ENCODE data around the gene PCDH12. TPM values are rescaled to one million over a fixed set of nuclear protein-coding genes. Genes with fewer than 3 reads are reported as not detected.
"Not testable (repeated sequence)": the region's sequence is repeated elsewhere in the genome, so short reads cannot be mapped to it uniquely, and the experiment has no call there.

The PCDH12 gene
- total RNA-seq, 1 donor from 2014 or later = under 0.01 TPM

- FAIRE-seq (no peak), DNase-seq (ENCODE audit: low read depth) (no peak)
- Histone ChIP-seq H3K36me3 (ENCODE audit: control insufficient read depth, insufficient read depth, low read length) (peaks cover 34% of the 10 kb centered on the region), H3K27me3 (ENCODE audit: control insufficient read depth, insufficient read depth, low read length) (no peaks in the 10 kb centered on the region), H3K4me3 (ENCODE audit: low read depth, low read length) (no peak overlapping the region)
- no peak for TF ChIP-seq CTCF (IDR thresholded peaks at IDR 0.05; ENCODE audit: insufficient read depth, low read length, severe bottlenecking)
These were observed 31.6 kb downstream of the PCDH12 start for GRCh38 chr5:141926434-141926833.

- H3K4me3 ChIP-seq (ENCODE audit: low read depth, low read length) = peak within 1 kb of the TSS; percentile 90
- no peak for TF ChIP-seq CTCF (IDR thresholded peaks at IDR 0.05; ENCODE audit: insufficient read depth, low read length, severe bottlenecking)
- H3K36me3 ChIP-seq (ENCODE audit: control insufficient read depth, insufficient read depth, low read length) = peaks cover 21% of the 10 kb centered on the region
- FAIRE-seq (no peak), DNase-seq (ENCODE audit: low read depth) (peak; percentile 87)
- no peaks in the 10 kb centered on the region for H3K27me3 ChIP-seq (ENCODE audit: control insufficient read depth, insufficient read depth, low read length)
These were observed 34.3 kb downstream of the PCDH12 start, which contains the start of gene DELE1 for GRCh38 chr5:141923448-141924313. TSS of gene DELE1 (plus strand) at chr5:141923871. CDS start at chr5:141923942, 71 bp downstream.

GRCh38 chr5:141922827-141923447 is 35.1 kb downstream of the PCDH12 start:
- not testable (repeated sequence) for H3K27me3 ChIP-seq (ENCODE audit: control insufficient read depth, insufficient read depth, low read length); DNase-seq (ENCODE audit: low read depth); FAIRE-seq
- peak overlapping the region; percentile 90 for H3K4me3 ChIP-seq (ENCODE audit: low read depth, low read length)
- peaks cover 15% of the 10 kb centered on the region for H3K36me3 ChIP-seq (ENCODE audit: control insufficient read depth, insufficient read depth, low read length)

GRCh38 chr5:141920771-141921170 is 37.2 kb downstream of the PCDH12 start:
- FAIRE-seq = no peak

DNA sequence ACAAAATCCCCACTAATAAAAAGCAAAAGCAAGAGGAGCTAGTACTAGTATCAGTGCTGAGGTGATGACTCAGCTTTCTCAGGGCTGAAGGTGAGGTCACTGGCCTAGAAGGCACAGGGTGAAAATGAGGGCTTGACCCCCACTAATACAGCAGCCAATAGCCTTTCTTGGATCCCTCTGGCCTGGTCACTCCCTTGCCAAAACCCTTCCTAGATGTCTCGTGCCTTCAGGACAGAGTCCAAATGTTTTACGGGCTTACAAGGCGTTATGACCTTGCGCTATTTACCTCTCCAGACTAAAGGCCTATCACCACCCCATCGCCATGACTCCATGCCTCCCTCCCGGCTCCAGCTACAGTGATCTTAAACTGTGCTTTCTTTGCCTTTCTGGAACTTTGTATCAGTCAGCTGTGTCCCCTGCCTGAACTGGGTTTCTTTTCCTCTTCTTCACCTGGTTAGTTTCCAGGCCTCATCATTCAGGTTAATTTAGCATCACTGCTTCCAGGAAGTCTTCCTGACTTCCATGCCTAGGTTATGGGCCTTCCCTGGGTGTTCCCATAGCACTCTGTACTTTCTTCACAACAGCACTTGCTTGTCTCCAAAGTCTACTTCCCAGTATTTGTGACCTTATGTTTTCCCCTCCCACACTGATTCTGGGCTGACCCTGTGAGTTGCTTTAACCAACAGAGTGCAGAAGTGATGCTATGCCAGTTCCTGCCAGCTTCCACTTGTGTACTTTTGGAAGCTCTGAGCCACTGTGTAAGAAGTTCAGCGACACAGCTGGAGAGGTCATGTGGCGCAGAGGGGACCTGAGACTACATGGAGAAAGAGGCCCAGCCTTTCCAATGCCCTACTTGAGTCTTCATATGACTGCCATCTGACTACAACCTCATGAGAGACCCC is 38.5 kb downstream of the PCDH12 start:
- DNase-seq (ENCODE audit: low read depth) (no peak), FAIRE-seq (no peak)
- H3K36me3 ChIP-seq (ENCODE audit: control insufficient read depth, insufficient read depth, low read length) = no peaks in the 10 kb centered on the region
- TF ChIP-seq CTCF (IDR thresholded peaks at IDR 0.05; ENCODE audit: insufficient read depth, low read length, severe bottlenecking) = no peak
- peaks cover 1% of the 10 kb centered on the region for H3K27me3 ChIP-seq (ENCODE audit: control insufficient read depth, insufficient read depth, low read length)
- H3K4me3 ChIP-seq (ENCODE audit: low read depth, low read length) = no peak overlapping the region

More at GRCh38 chr5:141920771-141921170, 37.2 kb downstream of the PCDH12 start:
- Histone ChIP-seq H3K27me3 (ENCODE audit: control insufficient read depth, insufficient read depth, low read length) (peaks cover 1% of the 10 kb centered on the region), H3K36me3 (ENCODE audit: control insufficient read depth, insufficient read depth, low read length) (peaks cover 3% of the 10 kb centered on the region), H3K4me3 (ENCODE audit: low read depth, low read length) (no peak overlapping the region)
- DNase-seq (ENCODE audit: low read depth) = no peak
- no peak for TF ChIP-seq CTCF (IDR thresholded peaks at IDR 0.05; ENCODE audit: insufficient read depth, low read length, severe bottlenecking)

Data from bronchial epithelial cell (primary cell).